ENCODE data around the gene KRTAP12-3.

Gene KRTAP12-3

GRCh38 chr21:44706026-44706705 is 48.4 kb downstream of the KRTAP12-3 start:
- no peaks in the 10 kb centered on the region for H3K9me3 ChIP-seq (ENCODE audit: control insufficient read depth in 2 of 2, low read length in 2 of 2)
- no peaks in the 10 kb centered on the region for H3K36me3 ChIP-seq (ENCODE audit: control insufficient read depth in 2 of 2, insufficient read depth in 2 of 2, low read length in 2 of 2)
- H3K27ac ChIP-seq (ENCODE audit: low read length), result no peak overlapping the region
- H3K27me3 ChIP-seq (ENCODE audit: control insufficient read depth in 1 of 2, insufficient read depth in 2 of 2, low read length in 2 of 2), result peaks cover 56 to 60% of the 10 kb centered on the region in 2 donors
- H3K4me1 ChIP-seq (ENCODE audit: control insufficient read depth, insufficient read depth, low read length), result no peaks in the 10 kb centered on the region
- H3K4me3 ChIP-seq (ENCODE audit: low read length in 2 of 2), result no peak overlapping the region
- H3K9ac ChIP-seq (ENCODE audit: low read length in 2 of 2), result no peak overlapping the region

GRCh38 chr21:44706706-44707581 is 49.2 kb downstream of the KRTAP12-3 start:
- Histone ChIP-seq H3K9me3 (ENCODE audit: control insufficient read depth in 2 of 2, low read length in 2 of 2) (no peaks in the 10 kb centered on the region), H3K27me3 (ENCODE audit: control insufficient read depth in 1 of 2, insufficient read depth in 2 of 2, low read length in 2 of 2) (peaks cover 59 to 62% of the 10 kb centered on the region in 2 donors)

More at GRCh38 chr21:44706706-44707581, 49.2 kb downstream of the KRTAP12-3 start:
- Histone ChIP-seq H3K4me1 (ENCODE audit: control insufficient read depth, insufficient read depth, low read length) (peaks cover 2% of the 10 kb centered on the region), H3K9ac (ENCODE audit: low read length in 2 of 2) (no peak overlapping the region), H3K36me3 (ENCODE audit: control insufficient read depth in 2 of 2, insufficient read depth in 2 of 2, low read length in 2 of 2) (no peaks in the 10 kb centered on the region), H3K4me3 (ENCODE audit: low read length in 2 of 2) (no peak overlapping the region), H3K27ac (ENCODE audit: low read length) (no peak overlapping the region)
